ENCODE results near the gene C1QTNF7.

DNA sequence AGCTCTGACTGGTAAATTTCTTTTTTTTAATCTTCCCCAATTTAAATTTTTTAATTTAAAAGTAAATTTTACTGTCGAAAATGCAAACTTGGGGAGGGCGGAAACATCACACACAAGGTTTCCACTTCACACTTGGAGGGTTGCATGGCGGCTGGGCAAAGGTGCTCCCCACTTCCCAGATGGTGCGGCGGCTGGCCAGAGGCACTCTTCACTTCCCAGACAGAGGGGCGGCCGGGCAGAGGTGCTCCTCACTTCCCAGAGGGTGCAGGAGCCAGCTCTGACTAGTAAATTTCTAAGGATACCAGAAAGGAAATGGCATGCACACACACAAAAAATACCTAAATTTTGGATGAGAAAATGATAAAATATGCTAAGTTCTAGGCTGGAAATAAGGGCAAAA lies 16.4 kb downstream of the C1QTNF7 start:
- TF ChIP-seq, protein P1, sequence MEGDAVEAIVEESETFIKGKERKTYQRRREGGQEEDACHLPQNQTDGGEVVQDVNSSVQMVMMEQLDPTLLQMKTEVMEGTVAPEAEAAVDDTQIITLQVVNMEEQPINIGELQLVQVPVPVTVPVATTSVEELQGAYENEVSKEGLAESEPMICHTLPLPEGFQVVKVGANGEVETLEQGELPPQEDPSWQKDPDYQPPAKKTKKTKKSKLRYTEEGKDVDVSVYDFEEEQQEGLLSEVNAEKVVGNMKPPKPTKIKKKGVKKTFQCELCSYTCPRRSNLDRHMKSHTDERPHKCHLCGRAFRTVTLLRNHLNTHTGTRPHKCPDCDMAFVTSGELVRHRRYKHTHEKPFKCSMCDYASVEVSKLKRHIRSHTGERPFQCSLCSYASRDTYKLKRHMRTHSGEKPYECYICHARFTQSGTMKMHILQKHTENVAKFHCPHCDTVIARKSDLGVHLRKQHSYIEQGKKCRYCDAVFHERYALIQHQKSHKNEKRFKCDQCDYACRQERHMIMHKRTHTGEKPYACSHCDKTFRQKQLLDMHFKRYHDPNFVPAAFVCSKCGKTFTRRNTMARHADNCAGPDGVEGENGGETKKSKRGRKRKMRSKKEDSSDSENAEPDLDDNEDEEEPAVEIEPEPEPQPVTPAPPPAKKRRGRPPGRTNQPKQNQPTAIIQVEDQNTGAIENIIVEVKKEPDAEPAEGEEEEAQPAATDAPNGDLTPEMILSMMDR (IDR thresholded peaks at IDR 0.05), result no peak
- TF ChIP-seq POLR2AphosphoS5 (IDR thresholded peaks at IDR 0.05) (no peak), EP300 (IDR thresholded peaks at IDR 0.05; ENCODE audit: low read depth) (no peak)
